Measurements from ENCODE around the gene LAMC2.
"Not testable (repeated sequence)": the region's sequence is repeated elsewhere in the genome, so short reads cannot be mapped to it uniquely, and the experiment has no call there.

LAMC2 gene

GRCh38 chr1:183185941-183186490 lies at the start of gene LAMC2:
TSS of gene LAMC2 (plus strand) at chr1:183186264. CDS start at chr1:183186353, 89 bp downstream.
- no peak for DNase-seq

GRCh38 chr1:183137782-183138181 lies 48.3 kb upstream of the LAMC2 start:
- no peak for DNase-seq

- no peak for DNase-seq
These were observed 47.8 kb upstream of the LAMC2 start for GRCh38 chr1:183138301-183138700.

GRCh38 chr1:183139281-183139942 lies 46.7 kb upstream of the LAMC2 start:
- no peak for DNase-seq

GRCh38 chr1:183140633-183141032 lies 45.4 kb upstream of the LAMC2 start:
- DNase-seq = no peak

- DNase-seq = no peak
These were observed 43.9 kb upstream of the LAMC2 start for GRCh38 chr1:183142171-183142570.

GRCh38 chr1:183143576-183144315 lies 42.3 kb upstream of the LAMC2 start:
- DNase-seq = no peak

GRCh38 chr1:183144752-183145151 lies 41.3 kb upstream of the LAMC2 start:
- no peak for DNase-seq

- DNase-seq = no peak
These were observed 38.3 kb upstream of the LAMC2 start for GRCh38 chr1:183147735-183148134.

GRCh38 chr1:183148599-183148998 lies 37.5 kb upstream of the LAMC2 start:
- no peak for DNase-seq

GRCh38 chr1:183149273-183149672 lies 36.8 kb upstream of the LAMC2 start:
- DNase-seq = no peak

- DNase-seq = not testable (repeated sequence)
These were observed 36.0 kb upstream of the LAMC2 start for GRCh38 chr1:183150032-183150431.

GRCh38 chr1:183150445-183150844 lies 35.6 kb upstream of the LAMC2 start:
- DNase-seq = no peak

- no peak for DNase-seq
These were observed 33.9 kb upstream of the LAMC2 start for GRCh38 chr1:183152180-183152579.

- no peak for DNase-seq
These were observed 30.1 kb upstream of the LAMC2 start for GRCh38 chr1:183155939-183156338.

GRCh38 chr1:183159960-183160359 lies 26.1 kb upstream of the LAMC2 start:
- no peak for DNase-seq

- no peak for DNase-seq
These were observed 24.7 kb upstream of the LAMC2 start for GRCh38 chr1:183161391-183161790.

GRCh38 chr1:183163316-183163715 lies 22.7 kb upstream of the LAMC2 start:
- no peak for DNase-seq

- DNase-seq = no peak
These were observed 21.7 kb upstream of the LAMC2 start for GRCh38 chr1:183164340-183164739.

GRCh38 chr1:183164963-183165362 lies 21.1 kb upstream of the LAMC2 start:
- no peak for DNase-seq

GRCh38 chr1:183165456-183165855 lies 20.6 kb upstream of the LAMC2 start:
- DNase-seq = no peak

GRCh38 chr1:183166454-183166853 lies 19.6 kb upstream of the LAMC2 start:
- no peak for DNase-seq

GRCh38 chr1:183167676-183168075 lies 18.4 kb upstream of the LAMC2 start:
- DNase-seq = no peak

GRCh38 chr1:183168308-183168707 lies 17.8 kb upstream of the LAMC2 start:
- DNase-seq = no peak

Measured in activated effector memory CD4-positive, alpha-beta T cell treated with Interleukin-2 at 50 U/mL for 16 hours (primary cell).